ENCODE results near the gene GIT2.

GRCh38 chr12:109946913-109947312, 49.3 kb downstream of the GIT2 start:
- TF ChIP-seq CTCF (IDR thresholded peaks at IDR 0.05) (no peak), POLR2A (IDR thresholded peaks at IDR 0.05; ENCODE audit: low read depth) (no peak), POLR2AphosphoS5 (IDR thresholded peaks at IDR 0.05) (no peak)

Data from esophagus muscularis mucosa (tissue), 3 donors.